GM23338 (cell line): Measurements from ENCODE around the gene SLC9A9. TPM values are rescaled to one million over a fixed set of nuclear protein-coding genes. Genes with fewer than 3 reads are reported as not detected.

Experiments
- ATAC-seq: fragments of 200-7000 bp; cut with Tn5 transposase; 3 replicates; pipeline ENCODE4 v1.9.1; 2020
- DNase-seq: peaks from one replicate; pipeline ENCODE4 v3.0.0-alpha.2; 2015; ENCODE audit warnings: low spot score
- H2AFZ ChIP-seq: fragments of 200-600 bp; sonication (generic); 2 replicates; pipeline ENCODE4 v1.8.0; 2016; ENCODE audit warnings: antibody characterized with exemption, mild to moderate bottlenecking, moderate library complexity
- H3F3A ChIP-seq: fragments of 200-600 bp; sonication (generic); replicated peaks from 2 replicates; pipeline ENCODE4 v1.8.0; 2017; ENCODE audit warnings: antibody characterized with exemption, mixed run types, low read depth
- H3K27ac ChIP-seq: fragments of 200-600 bp; sonication (generic); 2 replicates; pipeline ENCODE4 v1.6.1; 2016; ENCODE audit warnings: low read depth
- H3K27me3 ChIP-seq: fragments of 200-600 bp; sonication (generic); 2 replicates; pipeline ENCODE4 v1.8.0; 2016; ENCODE audit warnings: mild to moderate bottlenecking, mixed run types, moderate library complexity; ENCODE audit not compliant: insufficient read depth
- H3K36me3 ChIP-seq: fragments of 200-600 bp; sonication (generic); 2 replicates; pipeline ENCODE4 v1.8.0; 2016; ENCODE audit warnings: mild to moderate bottlenecking; ENCODE audit not compliant: insufficient read depth
- H3K4me1 ChIP-seq: fragments of 200-600 bp; sonication (generic); 2 replicates; pipeline ENCODE4 v1.8.0; 2016; ENCODE audit warnings: mild to moderate bottlenecking, moderate library complexity; ENCODE audit not compliant: insufficient read depth
- H3K4me2 ChIP-seq: fragments of 200-600 bp; sonication (generic); 2 replicates; pipeline ENCODE4 v1.7.1; 2017; ENCODE audit warnings: mixed run types
- H3K4me3 ChIP-seq: fragments of 200-600 bp; sonication (generic); 2 replicates; pipeline ENCODE4 v1.6.1; 2016; ENCODE audit warnings: mixed run types
- H3K79me2 ChIP-seq: fragments of 200-600 bp; sonication (generic); replicated peaks from 2 replicates; pipeline ENCODE4 v1.8.0; 2017; ENCODE audit warnings: mild to moderate bottlenecking; ENCODE audit not compliant: insufficient read depth
- H3K9me2 ChIP-seq: fragments of 200-600 bp; sonication (generic); 2 replicates; pipeline ENCODE4 v1.8.0; 2017; ENCODE audit not compliant: insufficient read depth
- H4K20me1 ChIP-seq: fragments of 200-600 bp; sonication (generic); replicated peaks from 2 replicates; pipeline ENCODE4 v1.8.0; 2017; ENCODE audit warnings: mild to moderate bottlenecking; ENCODE audit not compliant: insufficient read depth
- H3K27ac Mint-ChIP-seq: 2 replicates; pipeline ENCODE4 v1.8.0; 2020; ENCODE audit warnings: inconsistent platforms, mild to moderate bottlenecking, moderate library complexity, mixed read lengths
- H3K27me3 Mint-ChIP-seq: 3 replicates; pipeline ENCODE4 v1.8.0; 2022; ENCODE audit warnings: low read depth, mild to moderate bottlenecking, moderate library complexity, mixed read lengths, inconsistent platforms; ENCODE audit not compliant: insufficient read depth, poor library complexity
- H3K36me3 Mint-ChIP-seq: 3 replicates; pipeline ENCODE4 v1.8.0; 2021; ENCODE audit warnings: low read depth, mild to moderate bottlenecking, inconsistent platforms, moderate library complexity, mixed read lengths
- H3K4me1 Mint-ChIP-seq: 3 replicates; pipeline ENCODE4 v1.8.0; 2020; ENCODE audit warnings: mild to moderate bottlenecking, inconsistent platforms, mixed read lengths
- H3K4me3 Mint-ChIP-seq: 3 replicates; pipeline ENCODE4 v1.8.0; 2021; ENCODE audit warnings: moderate library complexity, mild to moderate bottlenecking, inconsistent platforms, mixed read lengths
- H3K9me3 Mint-ChIP-seq: 3 replicates; pipeline ENCODE4 v1.8.0; 2020; ENCODE audit warnings: moderate library complexity, mild to moderate bottlenecking, inconsistent platforms, mixed read lengths
- CTCF ChIP-seq, 2 experiments: fragments of 200-600 bp in 1 of 2; sonication (generic) in 1 of 2; conservative IDR thresholded peaks; 2 replicates each; pipeline versions ENCODE4 v1.5.1 to v1.6.1; 2016 to 2017; ENCODE audit warnings: antibody characterized with exemption in 2 of 2, low read depth in 2 of 2, mild to moderate bottlenecking in 2 of 2, moderate library complexity in 1 of 2
- EZH2 ChIP-seq: fragments of 200-600 bp; sonication (generic); IDR thresholded peaks from one replicate; pipeline ENCODE4 v1.8.0; 2017; ENCODE audit warnings: antibody characterized with exemption, mild to moderate bottlenecking, low read depth; ENCODE audit not compliant: unreplicated experiment
- NANOG ChIP-seq: IDR thresholded peaks from 2 replicates; pipeline ENCODE4 v1.6.1; 2016; ENCODE audit warnings: antibody characterized with exemption, borderline replicate concordance
- POLR2AphosphoS5 ChIP-seq: IDR thresholded peaks from 2 replicates; pipeline ENCODE4 v1.6.1; 2016; ENCODE audit warnings: antibody characterized with exemption, low read depth
- STAT1 ChIP-seq: IDR thresholded peaks from one replicate; pipeline ENCODE4 v1.6.1; 2016; ENCODE audit warnings: antibody characterized with exemption; ENCODE audit not compliant: unreplicated experiment
- ZNF114 ChIP-seq: fragments of 250-450 bp; sonication (Bioruptor Pico); IDR thresholded peaks from 2 replicates; pipeline ENCODE4 v1.5.0; 2020; ENCODE audit warnings: mild to moderate bottlenecking, moderate library complexity
- ZNF331 ChIP-seq: fragments of 250-450 bp; sonication (Bioruptor Pico); IDR thresholded peaks from 2 replicates; pipeline ENCODE4 v1.5.0; 2020; ENCODE audit warnings: low read depth, mild to moderate bottlenecking, moderate library complexity
- polyA plus RNA-seq: library from polyadenylated mRNA; unstranded; fragments of >200 nt; fragmentation: Nextera tagmentation; extraction: Ambion mirVana; gene quantifications from 2 replicates; pipeline ENCODE4 v1.2.1, GENCODE V29; 2016
- total RNA-seq: library from RNA; depleted of rRNA; stranded (reverse); fragments of >200 nt; shearing (Covaris generic); gene quantifications from 2 replicates; pipeline ENCODE4 v1.2.3, GENCODE V29; 2014
- TF ChIP-seq, protein P1 (sequence below): IDR thresholded peaks from 2 replicates; pipeline ENCODE4 v1.6.1; 2016; ENCODE audit warnings: antibody characterized with exemption
- TF ChIP-seq, protein P2 (sequence below): fragments of 250-450 bp; sonication (Bioruptor Pico); IDR thresholded peaks from 2 replicates; pipeline ENCODE4 v1.5.0; 2020; ENCODE audit warnings: mild to moderate bottlenecking, moderate library complexity
- TF ChIP-seq, protein P3 (sequence below): IDR thresholded peaks from one replicate; pipeline ENCODE4 v1.6.1; 2018; ENCODE audit warnings: antibody characterized with exemption; ENCODE audit not compliant: unreplicated experiment

The SLC9A9 gene
- total and polyA plus RNA-seq, 2 experiments from 2014 or later: 1.3 to 1.6 TPM

- ATAC-seq: no peak
- H3K4me2 ChIP-seq: no peak overlapping the region
Observed at GRCh38 chr3:143830786-143831185, 17.5 kb downstream of the SLC9A9 start.

More at GRCh38 chr3:143830786-143831185, 17.5 kb downstream of the SLC9A9 start:
- H3K27me3 Mint-ChIP-seq: peaks cover 3% of the 10 kb centered on the region
- H3K4me1 ChIP-seq: no peaks in the 10 kb centered on the region
- no peaks in the 10 kb centered on the region for H3K79me2 ChIP-seq
- no peaks in the 10 kb centered on the region for H4K20me1 ChIP-seq
- no peak overlapping the region for H2AFZ ChIP-seq
- no peaks in the 10 kb centered on the region for H3K36me3 ChIP-seq
- H3K4me3 Mint-ChIP-seq: no peak overlapping the region
- no peaks in the 10 kb centered on the region for H3K27me3 ChIP-seq
- no peak overlapping the region for H3K27ac ChIP-seq
- no peaks in the 10 kb centered on the region for H3K9me3 Mint-ChIP-seq
- no peak overlapping the region for H3K4me3 ChIP-seq
- DNase-seq: no peak
- H3K9me2 ChIP-seq: no peaks in the 10 kb centered on the region
- no peaks in the 10 kb centered on the region for H3K36me3 Mint-ChIP-seq
- H3K4me1 Mint-ChIP-seq: peaks cover 3% of the 10 kb centered on the region; the same call in 1 of the 3 replicates
- H3F3A ChIP-seq: no peaks in the 10 kb centered on the region
- H3K27ac Mint-ChIP-seq: no peak overlapping the region
- TF ChIP-seq EZH2 (no peak), ZNF114 (CRISPR knock-in tag) (no peak), POLR2AphosphoS5 (no peak), ZNF331 (no peak), STAT1 (no peak), NANOG (no peak), CTCF (conservative IDR thresholded peaks at IDR 0.05; ENCODE audit: low read depth in 2 of 2) (no peak)
- TF ChIP-seq, protein P1, sequence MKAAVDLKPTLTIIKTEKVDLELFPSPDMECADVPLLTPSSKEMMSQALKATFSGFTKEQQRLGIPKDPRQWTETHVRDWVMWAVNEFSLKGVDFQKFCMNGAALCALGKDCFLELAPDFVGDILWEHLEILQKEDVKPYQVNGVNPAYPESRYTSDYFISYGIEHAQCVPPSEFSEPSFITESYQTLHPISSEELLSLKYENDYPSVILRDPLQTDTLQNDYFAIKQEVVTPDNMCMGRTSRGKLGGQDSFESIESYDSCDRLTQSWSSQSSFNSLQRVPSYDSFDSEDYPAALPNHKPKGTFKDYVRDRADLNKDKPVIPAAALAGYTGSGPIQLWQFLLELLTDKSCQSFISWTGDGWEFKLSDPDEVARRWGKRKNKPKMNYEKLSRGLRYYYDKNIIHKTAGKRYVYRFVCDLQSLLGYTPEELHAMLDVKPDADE: no peak
- TF ChIP-seq, protein P2, sequence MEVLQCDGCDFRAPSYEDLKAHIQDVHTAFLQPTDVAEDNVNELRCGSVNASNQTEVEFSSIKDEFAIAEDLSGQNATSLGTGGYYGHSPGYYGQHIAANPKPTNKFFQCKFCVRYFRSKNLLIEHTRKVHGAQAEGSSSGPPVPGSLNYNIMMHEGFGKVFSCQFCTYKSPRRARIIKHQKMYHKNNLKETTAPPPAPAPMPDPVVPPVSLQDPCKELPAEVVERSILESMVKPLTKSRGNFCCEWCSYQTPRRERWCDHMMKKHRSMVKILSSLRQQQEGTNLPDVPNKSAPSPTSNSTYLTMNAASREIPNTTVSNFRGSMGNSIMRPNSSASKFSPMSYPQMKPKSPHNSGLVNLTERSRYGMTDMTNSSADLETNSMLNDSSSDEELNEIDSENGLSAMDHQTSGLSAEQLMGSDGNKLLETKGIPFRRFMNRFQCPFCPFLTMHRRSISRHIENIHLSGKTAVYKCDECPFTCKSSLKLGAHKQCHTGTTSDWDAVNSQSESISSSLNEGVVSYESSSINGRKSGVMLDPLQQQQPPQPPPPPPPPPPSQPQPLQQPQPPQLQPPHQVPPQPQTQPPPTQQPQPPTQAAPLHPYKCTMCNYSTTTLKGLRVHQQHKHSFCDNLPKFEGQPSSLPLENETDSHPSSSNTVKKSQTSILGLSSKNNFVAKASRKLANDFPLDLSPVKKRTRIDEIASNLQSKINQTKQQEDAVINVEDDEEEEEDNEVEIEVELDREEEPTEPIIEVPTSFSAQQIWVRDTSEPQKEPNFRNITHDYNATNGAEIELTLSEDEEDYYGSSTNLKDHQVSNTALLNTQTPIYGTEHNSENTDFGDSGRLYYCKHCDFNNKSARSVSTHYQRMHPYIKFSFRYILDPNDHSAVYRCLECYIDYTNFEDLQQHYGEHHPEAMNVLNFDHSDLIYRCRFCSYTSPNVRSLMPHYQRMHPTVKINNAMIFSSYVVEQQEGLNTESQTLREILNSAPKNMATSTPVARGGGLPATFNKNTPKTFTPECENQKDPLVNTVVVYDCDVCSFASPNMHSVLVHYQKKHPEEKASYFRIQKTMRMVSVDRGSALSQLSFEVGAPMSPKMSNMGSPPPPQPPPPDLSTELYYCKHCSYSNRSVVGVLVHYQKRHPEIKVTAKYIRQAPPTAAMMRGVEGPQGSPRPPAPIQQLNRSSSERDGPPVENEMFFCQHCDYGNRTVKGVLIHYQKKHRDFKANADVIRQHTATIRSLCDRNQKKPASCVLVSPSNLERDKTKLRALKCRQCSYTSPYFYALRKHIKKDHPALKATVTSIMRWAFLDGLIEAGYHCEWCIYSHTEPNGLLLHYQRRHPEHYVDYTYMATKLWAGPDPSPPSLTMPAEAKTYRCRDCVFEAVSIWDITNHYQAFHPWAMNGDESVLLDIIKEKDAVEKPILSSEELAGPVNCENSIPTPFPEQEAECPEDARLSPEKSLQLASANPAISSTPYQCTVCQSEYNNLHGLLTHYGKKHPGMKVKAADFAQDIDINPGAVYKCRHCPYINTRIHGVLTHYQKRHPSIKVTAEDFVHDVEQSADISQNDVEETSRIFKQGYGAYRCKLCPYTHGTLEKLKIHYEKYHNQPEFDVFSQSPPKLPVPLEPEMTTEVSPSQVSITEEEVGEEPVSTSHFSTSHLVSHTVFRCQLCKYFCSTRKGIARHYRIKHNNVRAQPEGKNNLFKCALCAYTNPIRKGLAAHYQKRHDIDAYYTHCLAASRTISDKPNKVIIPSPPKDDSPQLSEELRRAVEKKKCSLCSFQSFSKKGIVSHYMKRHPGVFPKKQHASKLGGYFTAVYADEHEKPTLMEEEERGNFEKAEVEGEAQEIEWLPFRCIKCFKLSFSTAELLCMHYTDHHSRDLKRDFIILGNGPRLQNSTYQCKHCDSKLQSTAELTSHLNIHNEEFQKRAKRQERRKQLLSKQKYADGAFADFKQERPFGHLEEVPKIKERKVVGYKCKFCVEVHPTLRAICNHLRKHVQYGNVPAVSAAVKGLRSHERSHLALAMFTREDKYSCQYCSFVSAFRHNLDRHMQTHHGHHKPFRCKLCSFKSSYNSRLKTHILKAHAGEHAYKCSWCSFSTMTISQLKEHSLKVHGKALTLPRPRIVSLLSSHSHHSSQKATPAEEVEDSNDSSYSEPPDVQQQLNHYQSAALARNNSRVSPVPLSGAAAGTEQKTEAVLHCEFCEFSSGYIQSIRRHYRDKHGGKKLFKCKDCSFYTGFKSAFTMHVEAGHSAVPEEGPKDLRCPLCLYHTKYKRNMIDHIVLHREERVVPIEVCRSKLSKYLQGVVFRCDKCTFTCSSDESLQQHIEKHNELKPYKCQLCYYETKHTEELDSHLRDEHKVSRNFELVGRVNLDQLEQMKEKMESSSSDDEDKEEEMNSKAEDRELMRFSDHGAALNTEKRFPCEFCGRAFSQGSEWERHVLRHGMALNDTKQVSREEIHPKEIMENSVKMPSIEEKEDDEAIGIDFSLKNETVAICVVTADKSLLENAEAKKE: no peak
- TF ChIP-seq, protein P3, sequence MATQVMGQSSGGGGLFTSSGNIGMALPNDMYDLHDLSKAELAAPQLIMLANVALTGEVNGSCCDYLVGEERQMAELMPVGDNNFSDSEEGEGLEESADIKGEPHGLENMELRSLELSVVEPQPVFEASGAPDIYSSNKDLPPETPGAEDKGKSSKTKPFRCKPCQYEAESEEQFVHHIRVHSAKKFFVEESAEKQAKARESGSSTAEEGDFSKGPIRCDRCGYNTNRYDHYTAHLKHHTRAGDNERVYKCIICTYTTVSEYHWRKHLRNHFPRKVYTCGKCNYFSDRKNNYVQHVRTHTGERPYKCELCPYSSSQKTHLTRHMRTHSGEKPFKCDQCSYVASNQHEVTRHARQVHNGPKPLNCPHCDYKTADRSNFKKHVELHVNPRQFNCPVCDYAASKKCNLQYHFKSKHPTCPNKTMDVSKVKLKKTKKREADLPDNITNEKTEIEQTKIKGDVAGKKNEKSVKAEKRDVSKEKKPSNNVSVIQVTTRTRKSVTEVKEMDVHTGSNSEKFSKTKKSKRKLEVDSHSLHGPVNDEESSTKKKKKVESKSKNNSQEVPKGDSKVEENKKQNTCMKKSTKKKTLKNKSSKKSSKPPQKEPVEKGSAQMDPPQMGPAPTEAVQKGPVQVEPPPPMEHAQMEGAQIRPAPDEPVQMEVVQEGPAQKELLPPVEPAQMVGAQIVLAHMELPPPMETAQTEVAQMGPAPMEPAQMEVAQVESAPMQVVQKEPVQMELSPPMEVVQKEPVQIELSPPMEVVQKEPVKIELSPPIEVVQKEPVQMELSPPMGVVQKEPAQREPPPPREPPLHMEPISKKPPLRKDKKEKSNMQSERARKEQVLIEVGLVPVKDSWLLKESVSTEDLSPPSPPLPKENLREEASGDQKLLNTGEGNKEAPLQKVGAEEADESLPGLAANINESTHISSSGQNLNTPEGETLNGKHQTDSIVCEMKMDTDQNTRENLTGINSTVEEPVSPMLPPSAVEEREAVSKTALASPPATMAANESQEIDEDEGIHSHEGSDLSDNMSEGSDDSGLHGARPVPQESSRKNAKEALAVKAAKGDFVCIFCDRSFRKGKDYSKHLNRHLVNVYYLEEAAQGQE: no peak
